ENCODE data around the gene NFU1.
"Not testable (repeated sequence)": the region's sequence is repeated elsewhere in the genome, so short reads cannot be mapped to it uniquely, and the experiment has no call there.

NFU1 gene

DNA sequence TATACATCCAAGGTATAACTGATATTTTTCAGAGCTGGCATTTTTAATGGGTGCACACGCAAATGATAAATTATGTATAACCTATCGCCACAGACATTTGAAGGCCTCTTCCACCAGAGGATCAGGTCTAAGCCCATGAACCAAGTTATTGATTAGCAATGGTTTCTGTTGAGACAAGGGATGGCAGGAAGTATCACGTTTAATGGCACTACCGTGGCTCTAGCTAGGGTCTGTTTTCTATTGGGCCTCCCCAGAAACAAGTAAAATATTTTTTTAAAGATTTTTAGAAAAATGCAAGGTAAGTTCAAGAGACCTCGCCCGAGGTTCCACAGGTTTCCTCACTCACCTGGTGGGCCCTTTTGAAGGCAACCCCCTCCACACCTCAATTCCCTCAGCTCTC, 50.9 kb downstream of the NFU1 start:
- no peak for DNase-seq

DNA sequence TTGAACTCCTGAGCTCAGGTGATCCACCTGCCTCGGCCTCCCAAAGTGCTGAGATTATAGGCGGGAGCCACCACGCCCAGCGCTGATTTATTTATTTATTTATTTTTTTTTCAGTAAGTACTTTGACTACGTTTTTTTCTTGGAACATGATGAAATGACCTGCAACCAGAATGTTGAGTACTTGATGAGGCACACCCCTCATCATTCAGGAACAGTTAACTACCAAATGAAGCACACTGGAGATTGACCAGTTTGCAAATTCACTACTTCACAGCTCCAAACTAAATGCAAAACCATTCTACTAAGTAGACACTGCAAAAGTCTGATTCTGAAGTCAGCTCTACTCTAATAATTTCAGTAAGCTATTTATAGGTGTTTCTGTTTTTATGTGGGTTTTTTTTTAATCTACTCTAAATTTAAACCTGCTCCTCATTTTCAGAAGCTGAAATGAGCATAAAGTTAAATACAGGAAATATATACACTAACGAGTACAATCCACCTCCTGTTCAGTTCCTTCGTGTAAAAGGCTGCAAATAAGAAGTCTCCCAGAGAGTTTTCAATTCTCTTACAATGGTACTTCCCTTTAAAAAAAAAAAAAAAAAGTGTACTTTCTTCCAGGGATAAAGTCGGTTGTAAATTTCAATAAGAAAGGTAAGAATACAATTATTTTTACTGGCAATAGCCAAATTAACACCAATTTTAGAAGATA, 51.6 kb downstream of the NFU1 start:
- DNase-seq, result no peak

DNA sequence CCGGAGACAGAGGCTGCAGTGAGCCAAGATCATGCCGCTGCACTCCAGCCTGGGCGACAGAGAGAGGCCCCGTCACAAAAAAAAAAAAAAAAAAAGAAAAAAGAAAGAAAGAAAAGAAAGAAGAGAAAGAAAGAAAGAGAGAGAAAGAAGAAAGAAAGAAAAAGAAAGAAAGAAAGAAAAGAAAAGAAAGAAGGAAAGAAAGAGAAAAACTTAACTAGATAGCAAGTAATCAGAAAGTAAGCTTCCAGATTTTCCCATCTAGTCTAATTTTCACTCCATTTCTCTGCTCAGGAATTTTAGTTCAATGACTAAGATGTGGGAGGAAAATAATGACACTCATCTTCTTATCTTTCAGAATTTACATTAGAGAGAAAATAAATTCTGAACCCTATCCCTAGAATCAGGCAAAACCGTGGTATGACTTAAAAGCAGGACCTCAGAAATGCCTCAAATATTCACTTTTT, 52.6 kb downstream of the NFU1 start:
- DNase-seq, result no peak

DNA sequence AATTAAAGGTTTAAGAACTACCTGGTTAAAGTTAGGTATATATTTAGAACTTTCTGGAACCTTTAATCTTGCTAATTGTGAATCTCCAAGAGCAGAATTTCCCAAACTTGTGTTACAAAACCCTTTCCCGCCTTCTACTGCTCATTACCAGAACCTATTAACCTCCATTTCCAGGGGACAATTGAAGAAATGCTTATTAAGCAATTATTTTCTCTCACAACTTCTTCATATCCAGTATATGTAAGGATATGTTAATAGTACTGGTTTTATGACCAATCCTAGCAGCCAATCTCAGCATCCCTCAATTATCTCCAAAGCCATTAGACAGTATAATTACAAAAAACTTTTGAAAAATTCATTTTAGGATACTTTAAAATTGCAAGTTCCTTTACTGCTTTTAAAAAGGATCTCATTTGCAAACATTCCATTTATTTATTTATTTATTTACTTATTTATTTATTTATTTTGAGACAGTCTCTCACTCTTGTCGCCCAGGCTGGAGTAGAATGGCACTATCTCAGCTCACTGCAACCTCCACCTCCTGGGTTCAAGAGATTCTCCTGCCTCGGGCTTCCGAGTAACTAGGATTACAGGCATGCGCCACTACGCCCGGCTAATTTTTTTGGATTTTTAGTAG, 53.9 kb downstream of the NFU1 start:
- no peak for DNase-seq

DNA sequence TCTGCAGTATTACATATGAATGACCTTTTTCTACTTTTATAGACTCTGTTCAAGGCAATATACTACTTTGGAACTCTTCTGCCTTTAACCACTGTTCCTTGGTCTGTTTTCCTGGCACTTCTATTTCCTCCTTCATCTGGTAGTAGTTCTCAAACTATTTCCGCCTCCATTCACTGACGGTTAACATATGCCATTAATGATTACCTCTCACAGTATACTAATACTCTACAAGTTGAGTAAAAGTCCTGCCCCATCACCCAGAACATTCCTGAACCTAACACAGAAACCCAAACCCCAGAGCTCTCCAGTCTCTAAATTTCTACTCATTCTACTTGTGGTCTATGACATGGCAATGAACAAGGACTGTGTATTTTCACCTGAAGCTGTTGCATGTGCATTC, 54.7 kb downstream of the NFU1 start:
- no peak for DNase-seq

DNA sequence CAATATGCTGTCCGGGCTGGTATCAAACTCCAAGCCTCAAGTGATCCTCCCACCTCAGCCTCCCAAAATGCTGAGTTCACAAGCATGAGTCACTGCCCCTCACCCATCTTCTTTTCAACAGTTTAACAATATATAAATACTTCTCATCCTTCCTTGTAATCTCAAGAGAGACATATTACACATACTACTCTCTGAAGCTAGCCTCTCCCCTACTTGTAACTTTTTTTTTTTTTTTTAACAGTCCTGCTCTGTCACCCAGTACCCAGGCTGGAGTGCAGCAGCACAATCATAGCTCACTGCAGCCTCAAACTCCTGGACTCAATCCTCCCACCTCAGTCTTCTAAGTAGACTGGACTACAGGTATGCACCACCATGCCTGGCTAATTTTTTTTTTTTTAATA, 55.9 kb downstream of the NFU1 start:
- no peak for DNase-seq

DNA sequence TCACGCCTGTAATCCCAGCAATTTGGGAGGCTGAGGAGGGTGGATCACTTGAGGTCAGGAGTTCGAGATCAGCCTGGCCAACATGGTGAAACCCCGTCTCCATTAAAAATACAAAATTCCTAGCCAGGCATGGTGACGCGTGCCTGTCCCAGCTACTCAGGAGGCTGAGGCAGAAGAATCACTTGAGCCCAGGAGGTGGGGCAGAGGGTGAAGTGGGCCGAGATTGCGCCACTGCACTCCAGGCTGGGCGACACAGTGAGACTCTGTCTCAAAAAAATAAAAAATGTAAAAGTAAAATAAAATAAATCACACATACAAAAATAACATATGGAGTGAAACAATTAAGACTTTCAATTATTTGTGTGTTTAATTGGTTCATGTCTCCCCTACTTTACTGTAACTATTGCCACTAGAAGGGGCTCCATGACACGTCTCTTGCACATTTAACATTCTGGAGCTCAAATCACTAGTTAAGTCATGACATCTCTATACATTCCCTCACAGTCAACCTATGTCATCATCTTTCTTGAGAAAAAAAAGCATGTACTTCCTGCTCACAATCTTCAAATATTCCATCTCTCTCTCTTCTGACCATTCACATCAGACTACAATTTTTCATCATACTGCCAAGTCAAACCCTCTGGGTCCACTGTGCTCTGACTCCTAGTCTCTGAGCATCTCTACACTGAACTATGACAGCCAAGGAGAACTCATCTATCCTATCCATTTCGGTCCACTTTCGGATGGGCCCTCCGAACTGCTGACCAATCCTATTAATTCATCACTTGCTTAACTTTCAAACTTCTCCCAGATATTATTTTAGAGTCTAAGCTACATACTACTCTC, 56.9 kb downstream of the NFU1 start:
- DNase-seq, result no peak

DNA sequence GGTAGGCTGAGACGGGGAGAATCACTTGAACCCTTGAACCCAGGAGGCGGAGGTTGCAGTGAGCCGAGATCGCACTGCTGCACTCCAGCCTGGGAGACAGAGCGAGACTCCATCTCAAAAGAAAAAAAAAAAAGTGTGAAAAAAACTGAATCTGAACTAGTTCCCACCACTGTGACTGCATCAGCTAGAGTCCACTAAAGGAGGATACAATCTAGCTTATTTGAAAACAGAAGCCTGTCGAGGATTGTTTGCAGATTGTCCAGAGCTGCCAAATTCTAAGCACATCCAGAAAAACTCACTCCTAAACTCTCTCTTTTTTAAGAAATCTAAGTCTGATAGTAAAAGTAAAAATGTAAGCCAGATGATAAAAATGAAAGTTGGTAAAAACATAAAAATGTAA, 60.8 kb downstream of the NFU1 start:
- no peak for DNase-seq

DNA sequence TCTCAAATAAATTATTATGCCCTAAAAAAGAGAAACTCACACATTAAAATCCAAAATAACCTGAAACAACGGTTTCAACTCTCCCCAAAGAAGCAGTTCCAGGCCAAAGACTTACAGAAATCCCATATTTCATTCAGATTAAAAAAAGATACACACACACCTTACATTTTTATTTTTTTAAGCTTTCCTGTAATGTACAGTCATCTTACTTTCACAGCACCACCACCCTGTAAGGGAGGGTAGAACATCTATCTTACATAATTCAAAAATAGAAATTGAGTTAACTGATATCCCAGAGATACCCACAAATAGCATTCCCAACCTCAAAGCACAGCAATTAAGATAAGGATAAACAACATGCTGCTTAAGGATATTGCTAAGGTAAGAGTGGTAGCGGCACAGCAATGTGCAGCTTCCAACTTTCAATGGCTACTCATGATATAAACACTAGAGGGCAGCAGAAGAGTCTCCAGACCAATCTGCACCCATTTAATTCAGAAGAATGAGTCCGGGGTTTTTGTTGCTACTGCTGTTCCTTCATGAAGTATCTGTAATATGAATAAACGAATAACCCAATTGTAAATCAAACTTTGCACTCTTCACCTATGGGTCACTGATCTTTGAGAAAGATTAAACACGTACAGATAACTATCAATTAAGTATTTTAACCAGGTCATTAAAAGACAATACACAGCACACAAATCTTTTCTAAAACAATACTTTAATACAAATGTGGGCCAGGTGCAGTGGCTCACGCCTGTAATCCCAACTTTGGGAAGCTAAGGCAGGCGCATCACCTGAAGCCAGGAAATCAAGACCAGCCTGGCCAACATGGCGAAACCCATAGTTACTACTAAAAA, 61.5 kb downstream of the NFU1 start:
- DNase-seq, result no peak

DNA sequence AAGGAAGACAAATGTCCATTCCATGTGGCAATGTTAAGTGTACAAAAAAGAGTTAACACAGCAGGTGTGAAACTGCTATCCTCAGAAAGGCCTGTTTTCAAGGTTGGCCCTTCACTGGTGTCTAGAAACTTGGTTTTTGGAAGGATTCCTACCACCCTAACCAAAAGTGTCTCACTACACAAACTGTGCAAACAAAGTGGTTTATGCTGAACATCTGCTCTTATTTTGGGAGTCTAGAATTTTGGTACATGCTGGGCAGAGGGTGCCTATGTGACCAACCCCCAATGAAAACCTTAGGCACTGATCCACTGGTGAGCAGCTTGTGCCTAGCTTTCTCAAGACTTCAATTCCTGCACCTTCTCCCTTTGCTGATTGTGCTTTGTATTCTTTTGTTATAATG, 64.5 kb downstream of the NFU1 start:
- DNase-seq, result no peak

DNA sequence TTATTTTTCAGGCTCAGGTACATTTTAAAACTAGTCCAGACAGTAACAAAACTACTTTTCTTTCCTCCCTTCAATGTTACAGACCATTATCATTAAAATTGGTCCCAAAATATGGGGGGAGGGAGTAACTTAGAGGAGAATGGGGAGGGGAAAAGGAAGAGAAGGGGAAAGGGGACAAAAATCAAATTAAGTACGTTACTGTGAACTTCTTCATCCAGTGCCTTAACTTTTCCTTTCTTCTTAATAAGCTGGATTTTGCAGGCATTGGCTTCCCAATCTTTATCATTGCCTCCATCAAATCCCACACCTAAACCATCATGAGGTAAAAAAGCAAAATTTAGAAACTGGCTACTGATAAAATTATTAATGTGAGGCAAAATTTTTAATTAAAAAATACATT, 67.4 kb downstream of the NFU1 start:
- DNase-seq, result no peak

DNA sequence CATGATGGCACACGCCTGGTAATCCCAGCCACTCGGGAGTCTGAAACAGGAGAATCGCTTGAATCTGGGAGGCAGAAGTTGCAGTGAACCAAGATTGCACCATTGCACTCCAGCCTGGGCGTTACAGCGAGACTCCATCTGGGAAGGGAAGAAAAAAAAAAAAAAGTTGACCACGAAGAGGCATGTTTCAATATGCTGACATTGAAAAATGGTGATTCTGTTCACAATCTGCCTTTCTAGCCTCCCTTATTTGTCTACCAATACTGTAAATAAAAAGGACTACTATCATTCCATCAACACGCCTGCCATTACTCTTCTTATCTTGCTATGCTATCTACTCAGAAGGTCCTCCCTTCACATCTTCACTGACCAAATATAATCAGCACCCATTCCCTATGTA, 68.6 kb downstream of the NFU1 start:
- DNase-seq, result no peak

DNA sequence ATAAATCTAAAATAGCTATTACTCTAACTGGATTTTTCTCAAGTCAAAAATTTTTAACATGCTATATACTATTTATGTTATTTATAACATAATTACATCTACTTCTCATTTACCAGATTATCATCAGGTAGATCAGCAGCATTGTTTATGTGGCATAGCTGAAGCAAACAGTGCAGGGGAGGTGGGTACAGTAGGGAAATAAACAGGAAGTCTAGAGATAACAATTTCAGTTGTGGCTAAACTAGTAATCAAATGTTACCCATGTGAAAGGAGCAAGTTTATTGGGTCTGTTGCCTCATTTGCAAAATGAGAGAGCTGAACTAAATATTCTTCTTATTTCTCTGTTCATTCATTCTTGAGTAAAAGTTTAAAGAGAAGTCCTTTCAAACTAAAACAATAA, 77.9 kb downstream of the NFU1 start:
- no peak for DNase-seq

DNA sequence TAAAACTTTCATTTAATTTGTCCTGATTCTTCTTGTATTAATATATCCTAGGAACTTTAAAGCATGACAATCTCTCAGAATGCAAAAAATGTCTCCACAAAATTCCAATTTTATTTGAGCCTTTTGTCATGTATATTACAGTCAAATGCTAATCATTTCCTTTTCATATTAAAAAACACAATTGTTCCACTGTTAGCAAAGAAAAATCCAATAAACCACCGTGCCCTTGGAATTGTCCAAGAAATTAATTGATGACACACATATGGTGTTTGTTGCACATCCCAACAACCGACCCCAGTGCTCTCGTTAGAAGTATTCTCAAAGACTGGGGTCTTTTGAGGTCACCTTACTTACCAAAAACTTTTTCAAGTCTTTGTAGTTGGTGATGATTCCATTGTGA, 78.3 kb downstream of the NFU1 start:
- no peak for DNase-seq

DNA sequence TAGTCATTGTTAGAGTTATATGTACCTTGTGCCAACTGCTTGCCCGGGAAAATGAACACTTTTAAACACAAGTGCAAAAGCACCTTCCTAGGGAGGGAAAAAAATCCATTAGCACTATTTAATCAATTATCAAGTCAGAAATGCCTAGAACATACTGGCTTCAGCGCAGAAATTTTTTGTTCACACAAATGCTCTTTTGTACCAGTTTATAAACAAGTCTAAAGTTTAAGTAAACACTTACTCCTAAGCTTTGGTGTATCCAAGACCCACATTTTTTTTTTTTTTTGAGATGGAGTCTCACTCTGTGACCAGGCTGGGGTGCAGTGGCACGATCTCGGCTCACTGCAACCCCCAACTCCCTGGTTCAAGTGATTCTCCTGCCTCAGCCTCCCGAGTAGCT, 80.8 kb downstream of the NFU1 start:
- DNase-seq, result no peak

DNA sequence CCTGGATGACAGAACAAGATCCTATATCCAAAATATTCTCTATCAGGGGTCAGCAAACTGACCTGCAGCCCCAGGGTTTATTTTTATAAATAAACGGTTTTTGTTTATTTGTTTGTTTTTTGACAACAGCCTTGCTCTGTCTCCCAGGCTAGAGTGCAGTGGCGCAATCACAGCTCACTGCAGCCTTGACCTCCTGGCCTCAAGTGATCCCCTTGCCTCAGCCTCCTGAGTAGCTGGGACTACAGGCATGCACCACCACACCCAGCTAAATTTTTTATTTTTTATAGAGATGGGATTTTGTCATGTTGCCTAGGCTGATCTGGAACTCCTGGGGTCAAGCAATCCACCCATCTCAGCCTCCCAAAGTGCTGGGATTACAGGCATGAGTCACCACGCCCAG, 82.3 kb downstream of the NFU1 start:
- DNase-seq, result not testable (repeated sequence)

DNA sequence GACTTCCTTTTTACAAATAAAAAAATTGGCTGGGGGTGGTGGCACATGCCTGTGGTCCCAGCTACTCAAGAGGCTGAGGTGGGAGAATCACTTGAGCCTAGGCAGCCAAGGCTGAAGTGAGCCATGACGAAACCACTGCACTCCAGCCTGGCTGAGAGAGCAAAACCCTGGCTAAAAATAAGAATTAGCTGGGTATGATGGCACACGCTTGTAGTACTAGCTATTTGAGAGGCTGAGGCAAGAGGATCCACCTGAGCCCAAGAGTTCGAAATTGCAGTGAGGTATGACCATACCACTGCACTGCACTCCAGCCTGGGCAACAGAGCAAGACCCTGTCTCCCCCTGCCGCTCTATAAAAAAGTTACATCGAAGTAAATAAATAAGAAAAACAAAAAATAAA, 83.9 kb downstream of the NFU1 start:
- DNase-seq, result no peak

DNA sequence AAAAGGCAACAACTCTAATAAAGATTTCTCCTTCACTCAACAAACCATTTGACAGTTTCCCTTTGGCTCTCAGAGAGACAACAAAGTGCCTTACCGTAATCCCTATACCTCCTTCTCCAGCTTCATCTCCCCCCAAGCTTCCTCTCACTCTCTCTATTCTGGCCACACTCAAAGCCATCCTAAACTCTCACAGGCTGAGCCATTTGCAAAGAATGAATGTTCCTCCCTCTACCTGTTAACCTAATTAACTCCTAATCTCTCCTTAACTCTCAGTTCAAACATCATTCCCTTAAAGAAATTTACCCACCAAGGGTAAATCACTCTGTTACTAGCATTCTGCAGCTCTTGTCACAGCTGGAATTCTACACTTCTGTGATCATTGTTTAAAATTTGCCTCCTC, 88.5 kb downstream of the NFU1 start:
- DNase-seq, result no peak

Measured in stimulated activated CD4-positive, alpha-beta T cell treated with anti-CD3 and anti-CD28 coated beads, Interleukin-4, amount 100 ng/mL, for 1 hour (primary cell).